SK-N-SH (cell line): ENCODE data around the gene HSPA6. TPM values are rescaled to one million over a fixed set of nuclear protein-coding genes. Genes with fewer than 3 reads are reported as not detected.

Source experiments
- CTCF ChIA-PET: fragments of 300-600, 350-600 bp; formaldehyde crosslinking; extraction: SDS; loops from one replicate; lab custom pipeline; 2021; lab: Yijun Ruan, JAX
- POLR2A ChIA-PET: fragments of 350-600 bp; sonication (Branson Sonifier 250); formaldehyde crosslinking; extraction: SDS; loops from one replicate; lab custom pipeline; 2020; ENCODE audit warnings: antibody characterized with exemption, inconsistent platforms; lab: Yijun Ruan, JAX
- DNase-seq: peaks from one replicate; pipeline ENCODE4 v3.0.0; 2012
- H2AFZ ChIP-seq: fragments of 200-600 bp; sonication (generic); 2 replicates; pipeline ENCODE4 v1.8.1; 2016; ENCODE audit warnings: antibody characterized with exemption, mild to moderate bottlenecking, low read depth
- H3F3A ChIP-seq: fragments of 200-600 bp; sonication (generic); replicated peaks from 2 replicates; pipeline ENCODE3; 2016; ENCODE audit warnings: antibody characterized with exemption, mild to moderate bottlenecking; ENCODE audit not compliant: insufficient read depth
- H3K27ac ChIP-seq, 2 experiments: fragments of 200-500 bp in 1 of 2; fragments of 200-600 bp in 1 of 2; sonication (Bioruptor generic) in 1 of 2; sonication (generic), shearing (Covaris generic) in 1 of 2; 2 replicates each; pipeline versions ENCODE4 v1.5.1 to v1.6.1; 2014 to 2016; ENCODE audit warnings: low read depth in 2 of 2, inconsistent platforms in 1 of 2, low read length in 1 of 2, mild to moderate bottlenecking in 1 of 2, mixed read lengths in 1 of 2
- H3K27me3 ChIP-seq: fragments of 200-600 bp; sonication (generic), shearing (Covaris generic); 2 replicates; pipeline ENCODE4 v1.6.1; 2016; ENCODE audit warnings: mixed run types; ENCODE audit not compliant: insufficient read depth
- H3K36me3 ChIP-seq, 2 experiments: fragments of 200-500 bp in 1 of 2; fragments of 200-600 bp in 1 of 2; sonication (Bioruptor generic) in 1 of 2; sonication (generic) in 1 of 2; replicated peaks in 1 of 2; 2 replicates each; pipeline versions ENCODE3 to v1.5.1; 2014 to 2016; ENCODE audit warnings: low read length in 1 of 2, mild to moderate bottlenecking in 1 of 2; ENCODE audit not compliant: insufficient read depth in 2 of 2, control insufficient read depth in 1 of 2
- H3K4me1 ChIP-seq, 2 experiments: fragments of 200-500 bp in 1 of 2; fragments of 200-600 bp in 1 of 2; sonication (Bioruptor generic) in 1 of 2; sonication (generic), shearing (Covaris generic) in 1 of 2; 2 replicates each; pipeline versions ENCODE4 v1.5.1 to v1.6.1; 2014 to 2016; ENCODE audit warnings: low read depth in 1 of 2, low read length in 1 of 2, mixed run types in 1 of 2; ENCODE audit not compliant: insufficient read depth in 2 of 2, control insufficient read depth in 1 of 2
- H3K4me2 ChIP-seq: fragments of 200-600 bp; sonication (generic), shearing (Covaris generic); 2 replicates; pipeline ENCODE4 v1.6.1; 2017; ENCODE audit warnings: mixed run types
- H3K4me3 ChIP-seq, 2 experiments: fragments of 200-500 bp in 1 of 2; fragments of 200-600 bp in 1 of 2; sonication (Bioruptor generic) in 1 of 2; sonication (generic), shearing (Covaris generic) in 1 of 2; 2 replicates each; pipeline versions ENCODE4 v1.5.1 to v1.8.1; 2014 to 2016; ENCODE audit warnings: low read depth in 2 of 2, inconsistent platforms in 1 of 2, low read length in 1 of 2, mild to moderate bottlenecking in 1 of 2, mixed read lengths in 1 of 2, moderate library complexity in 1 of 2
- H3K79me2 ChIP-seq: fragments of 200-600 bp; sonication (generic); 2 replicates; pipeline ENCODE4 v1.8.1; 2017; ENCODE audit warnings: mild to moderate bottlenecking; ENCODE audit not compliant: insufficient read depth
- H3K9ac ChIP-seq: fragments of 200-600 bp; sonication (generic); 2 replicates; pipeline ENCODE4 v1.6.1; 2017; ENCODE audit warnings: mixed run types
- H3K9me2 ChIP-seq: fragments of 200-600 bp; sonication (generic); 2 replicates; pipeline ENCODE4 v1.6.1; 2017; ENCODE audit warnings: mixed run types
- H3K9me3 ChIP-seq: fragments of 200-600 bp; sonication (generic); 2 replicates; pipeline ENCODE4 v1.6.1; 2017; ENCODE audit warnings: mixed run types, mild to moderate bottlenecking, moderate library complexity
- H4K20me1 ChIP-seq: fragments of 200-600 bp; sonication (generic); 2 replicates; pipeline ENCODE4 v1.6.1; 2017; ENCODE audit warnings: mild to moderate bottlenecking, mixed run types; ENCODE audit not compliant: insufficient read depth
- EP300 ChIP-seq, 2 experiments: IDR thresholded peaks; 2 replicates each; pipeline versions ENCODE4 v1.4.0 to v1.6.1; 2012; ENCODE audit warnings: borderline replicate concordance in 1 of 2, low read depth in 1 of 2, low read length in 1 of 2
- EZH2phosphoT487 ChIP-seq: fragments of 200-600 bp; sonication (generic); IDR thresholded peaks from 2 replicates; pipeline ENCODE4 v1.6.1; 2017; ENCODE audit warnings: low read depth, mixed run types, mild to moderate bottlenecking, antibody characterized with exemption, moderate library complexity, borderline replicate concordance
- FOXJ3 ChIP-seq: sonication (generic); formaldehyde crosslinking; IDR thresholded peaks from 2 replicates; pipeline ENCODE4 v1.5.1; 2020; ENCODE audit warnings: mild to moderate bottlenecking, missing genetic modification reagents
- GABPA ChIP-seq: IDR thresholded peaks from 2 replicates; pipeline ENCODE4 v1.4.0; 2012; ENCODE audit warnings: low read depth, mild to moderate bottlenecking
- GATA2 ChIP-seq: sonication (generic); formaldehyde crosslinking; IDR thresholded peaks from 2 replicates; pipeline ENCODE4 v1.5.0; 2020; ENCODE audit warnings: mild to moderate bottlenecking, missing genetic modification reagents
- JUND ChIP-seq: IDR thresholded peaks from 2 replicates; pipeline ENCODE4 v1.4.0; 2012
- NFIC ChIP-seq: IDR thresholded peaks from 2 replicates; pipeline ENCODE4 v1.4.0; 2012; ENCODE audit warnings: borderline replicate concordance
- POLR2AphosphoS5 ChIP-seq: IDR thresholded peaks from 2 replicates; pipeline ENCODE4 v1.6.1; 2012; ENCODE audit warnings: low read depth, low read length
- RAD21 ChIP-seq: IDR thresholded peaks from 2 replicates; pipeline ENCODE4 v1.6.1; 2012; ENCODE audit warnings: mild to moderate bottlenecking, low read length
- RFX5 ChIP-seq: IDR thresholded peaks from 2 replicates; pipeline ENCODE4 v1.6.1; 2012; ENCODE audit warnings: mild to moderate bottlenecking, improper control_type of control experiment, low read length
- RXRA ChIP-seq: IDR thresholded peaks from 2 replicates; pipeline ENCODE4 v1.4.0; 2012; ENCODE audit warnings: low read depth, mild to moderate bottlenecking, borderline replicate concordance
- SIN3A ChIP-seq: IDR thresholded peaks from 2 replicates; pipeline ENCODE4 v1.6.1; 2012; ENCODE audit warnings: low read depth, mild to moderate bottlenecking, low read length, moderate library complexity, borderline replicate concordance
- SMC3 ChIP-seq: IDR thresholded peaks from 2 replicates; pipeline ENCODE4 v1.6.1; 2012; ENCODE audit warnings: low read depth, low read length, improper control_type of control experiment
- TAF1 ChIP-seq: IDR thresholded peaks from 2 replicates; pipeline ENCODE4 v1.6.1; 2012; ENCODE audit warnings: low read depth, mild to moderate bottlenecking, low read length, moderate library complexity, borderline replicate concordance
- YY1 ChIP-seq: IDR thresholded peaks from 2 replicates; pipeline ENCODE4 v1.4.0; 2012; ENCODE audit warnings: low read depth, mild to moderate bottlenecking
- ZBTB33 ChIP-seq: IDR thresholded peaks from 2 replicates; pipeline ENCODE4 v1.4.0; 2012; ENCODE audit warnings: low read depth, borderline replicate concordance
- WGBS: methylation state at CpG from one replicate; pipeline ENCODE4 v1.1.6; 2017; ENCODE audit warnings: low lambda C conversion rate; 5-methylcytosine and 5-hydroxymethylcytosine counted together
- polyA plus RNA-seq, 3 experiments: library from polyadenylated mRNA; depleted of rRNA; stranded (reverse); fragments of >200 nt; gene quantifications; 2 replicates each; pipeline ENCODE4 v1.2.3, GENCODE V29; 2012
- TF ChIP-seq, protein P1 (sequence below): IDR thresholded peaks from 2 replicates; pipeline ENCODE4 v1.4.0; 2012; ENCODE audit warnings: low read depth, borderline replicate concordance
- TF ChIP-seq, protein P2 (sequence below): IDR thresholded peaks from 2 replicates; pipeline ENCODE4 v1.4.0; 2012; ENCODE audit warnings: low read depth
- TF ChIP-seq, protein P3 (sequence below): fragments of 200-600 bp; sonication (generic); IDR thresholded peaks from 2 replicates; pipeline ENCODE4 v1.6.1; 2017; ENCODE audit warnings: antibody characterized with exemption, mild to moderate bottlenecking, moderate library complexity

Gene HSPA6
- polyA plus RNA-seq, 1 of the 3 experiments (the other 2 are of a cell fraction) = 0.07 TPM

- no peaks in the 10 kb centered on the region for H3K9me3 ChIP-seq
- no peaks in the 10 kb centered on the region; the same call in 1 of the 2 replicates for H3K27me3 ChIP-seq
- H3K4me1 ChIP-seq = no peaks in the 10 kb centered on the region; a peak in 1 of 4 replicates
- no peak overlapping the region for H2AFZ ChIP-seq
- CTCF ChIA-PET = interaction anchor here (1.9 kb wide), 1 partner anchor 19 kb away, joined by 8 read pairs; no protein-coding TSS in a partner anchor
- H4K20me1 ChIP-seq = no peaks in the 10 kb centered on the region
- POLR2A ChIA-PET = no interaction called here
- no peak for DNase-seq
- no peak for TF ChIP-seq POLR2AphosphoS5
- TF ChIP-seq, protein P1, sequence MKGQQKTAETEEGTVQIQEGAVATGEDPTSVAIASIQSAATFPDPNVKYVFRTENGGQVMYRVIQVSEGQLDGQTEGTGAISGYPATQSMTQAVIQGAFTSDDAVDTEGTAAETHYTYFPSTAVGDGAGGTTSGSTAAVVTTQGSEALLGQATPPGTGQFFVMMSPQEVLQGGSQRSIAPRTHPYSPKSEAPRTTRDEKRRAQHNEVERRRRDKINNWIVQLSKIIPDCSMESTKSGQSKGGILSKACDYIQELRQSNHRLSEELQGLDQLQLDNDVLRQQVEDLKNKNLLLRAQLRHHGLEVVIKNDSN = peak; percentile 63; the same call in 1 of the 2 replicates
- 30% methylated on average over 11 of the region's 15 CpGs for WGBS
- H3K9me2 ChIP-seq = no peaks in the 10 kb centered on the region
- H3K9ac ChIP-seq = no peak overlapping the region
- no peaks in the 10 kb centered on the region for H3K79me2 ChIP-seq
- no peak overlapping the region for H3K4me2 ChIP-seq
- H3K4me3 ChIP-seq = no peak overlapping the region
- H3F3A ChIP-seq = no peaks in the 10 kb centered on the region
- no peak overlapping the region for H3K27ac ChIP-seq
- H3K36me3 ChIP-seq = no peaks in the 10 kb centered on the region
Observed at GRCh38 chr1:161506336-161507223, 17.8 kb upstream of the HSPA6 start.

DNA sequence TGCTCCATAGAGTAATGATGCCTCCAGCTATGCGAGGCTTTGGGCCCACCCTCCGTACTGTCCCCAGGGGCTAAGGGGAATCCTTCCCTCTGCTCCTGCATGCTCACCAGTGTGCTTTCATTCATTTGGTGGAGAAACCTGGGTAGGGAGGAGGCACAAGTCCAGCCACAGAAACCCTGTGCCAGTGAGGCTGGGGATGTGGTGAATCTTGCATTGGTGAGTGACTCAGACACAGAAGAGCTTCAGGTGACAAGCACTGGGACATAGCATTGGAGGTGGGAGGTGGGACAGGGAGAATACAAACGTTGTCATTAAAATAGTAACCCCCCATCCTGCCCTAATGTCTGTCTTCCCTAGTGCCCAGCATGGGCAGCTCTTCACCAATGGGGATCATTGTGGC, 13.9 kb upstream of the HSPA6 start:
- no peaks in the 10 kb centered on the region for H3K9me2 ChIP-seq
- TF ChIP-seq RFX5 = no peak
- TF ChIP-seq, protein P2, sequence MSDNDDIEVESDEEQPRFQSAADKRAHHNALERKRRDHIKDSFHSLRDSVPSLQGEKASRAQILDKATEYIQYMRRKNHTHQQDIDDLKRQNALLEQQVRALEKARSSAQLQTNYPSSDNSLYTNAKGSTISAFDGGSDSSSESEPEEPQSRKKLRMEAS = no peak
- TF ChIP-seq YY1 = no peak
- TF ChIP-seq ZBTB33 = no peak
- TF ChIP-seq SMC3 = no peak
- TF ChIP-seq SIN3A = no peak
- TF ChIP-seq FOXJ3 (CRISPR knock-in tag) = no peak
- TF ChIP-seq TAF1 = no peak
- TF ChIP-seq NFIC = no peak
- TF ChIP-seq RXRA = no peak
- no peak for TF ChIP-seq RAD21
- TF ChIP-seq JUND = no peak
- TF ChIP-seq, protein P3, sequence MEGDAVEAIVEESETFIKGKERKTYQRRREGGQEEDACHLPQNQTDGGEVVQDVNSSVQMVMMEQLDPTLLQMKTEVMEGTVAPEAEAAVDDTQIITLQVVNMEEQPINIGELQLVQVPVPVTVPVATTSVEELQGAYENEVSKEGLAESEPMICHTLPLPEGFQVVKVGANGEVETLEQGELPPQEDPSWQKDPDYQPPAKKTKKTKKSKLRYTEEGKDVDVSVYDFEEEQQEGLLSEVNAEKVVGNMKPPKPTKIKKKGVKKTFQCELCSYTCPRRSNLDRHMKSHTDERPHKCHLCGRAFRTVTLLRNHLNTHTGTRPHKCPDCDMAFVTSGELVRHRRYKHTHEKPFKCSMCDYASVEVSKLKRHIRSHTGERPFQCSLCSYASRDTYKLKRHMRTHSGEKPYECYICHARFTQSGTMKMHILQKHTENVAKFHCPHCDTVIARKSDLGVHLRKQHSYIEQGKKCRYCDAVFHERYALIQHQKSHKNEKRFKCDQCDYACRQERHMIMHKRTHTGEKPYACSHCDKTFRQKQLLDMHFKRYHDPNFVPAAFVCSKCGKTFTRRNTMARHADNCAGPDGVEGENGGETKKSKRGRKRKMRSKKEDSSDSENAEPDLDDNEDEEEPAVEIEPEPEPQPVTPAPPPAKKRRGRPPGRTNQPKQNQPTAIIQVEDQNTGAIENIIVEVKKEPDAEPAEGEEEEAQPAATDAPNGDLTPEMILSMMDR = no peak
- TF ChIP-seq EZH2phosphoT487 = no peak
- TF ChIP-seq GABPA = no peak
- no peak for TF ChIP-seq EP300 (IDR thresholded peaks at IDR 0.05; ENCODE audit: borderline replicate concordance in 1 of 2, low read depth in 1 of 2, low read length in 1 of 2)
- TF ChIP-seq, protein P1 = no peak
- no peak for TF ChIP-seq GATA2 (CRISPR knock-in tag)
- no peak for TF ChIP-seq POLR2AphosphoS5
- TF ChIP-seq, all 33 proteins: peak for 0
- Histone ChIP-seq H3K4me2 (no peak overlapping the region), H3F3A (no peaks in the 10 kb centered on the region), H3K4me1 (no peaks in the 10 kb centered on the region; a peak in 1 of 4 replicates), H3K4me3 (no peak overlapping the region), H3K36me3 (no peaks in the 10 kb centered on the region), H4K20me1 (no peaks in the 10 kb centered on the region), H3K9ac (no peak overlapping the region), H3K27ac (no peak overlapping the region), H3K9me3 (no peaks in the 10 kb centered on the region), H3K27me3 (no peaks in the 10 kb centered on the region; the same call in 1 of the 2 replicates), H2AFZ (no peak overlapping the region), H3K79me2 (no peaks in the 10 kb centered on the region)
- WGBS = 60% methylated on average over 3 of the region's 3 CpGs
- ChIA-PET POLR2A (no interaction called here), CTCF (no interaction called here)
- no peak for DNase-seq
